Epithelial cell of esophagus (primary cell): ENCODE results near the gene CDK5.
"Not testable (repeated sequence)": the region's sequence is repeated elsewhere in the genome, so short reads cannot be mapped to it uniquely, and the experiment has no call there.

Experiments
- DNase-seq: peaks from one replicate; pipeline ENCODE4 v3.0.0; 2010; ENCODE audit warnings: low read depth
- H3K4me3 ChIP-seq: 2 replicates; pipeline ENCODE4 v1.5.1; 2011; ENCODE audit warnings: mild to moderate bottlenecking, low read length, control low read depth
- TF ChIP-seq, protein P1 (sequence below): IDR thresholded peaks from 2 replicates; pipeline ENCODE4 v1.5.1; 2011; ENCODE audit warnings: low read depth, mild to moderate bottlenecking, low read length, control low read depth, inconsistent platforms; ENCODE audit not compliant: insufficient read depth; ENCODE audit errors: missing control alignments

CDK5 gene

DNA sequence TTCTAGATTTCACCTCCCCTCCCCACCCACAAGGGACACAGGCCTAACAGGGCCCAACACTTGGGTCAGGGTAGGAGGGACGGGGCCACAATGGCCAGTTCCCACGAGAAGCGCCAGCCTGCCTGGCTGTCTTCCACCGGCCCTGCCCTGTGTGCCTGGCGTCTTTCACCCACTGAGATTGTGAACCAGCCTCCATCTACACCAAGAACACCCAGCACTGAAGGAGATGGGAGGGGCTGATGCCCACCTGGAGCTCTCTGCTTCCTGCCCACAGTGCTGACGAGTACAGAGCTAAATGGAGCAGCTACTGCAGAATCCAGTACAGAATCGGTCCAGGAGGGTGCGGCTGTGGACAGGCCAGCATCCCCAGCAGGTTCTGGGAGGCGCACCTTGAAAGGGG is 11.7 kb downstream of the CDK5 start:
- no peak for DNase-seq
- TF ChIP-seq, protein P1, sequence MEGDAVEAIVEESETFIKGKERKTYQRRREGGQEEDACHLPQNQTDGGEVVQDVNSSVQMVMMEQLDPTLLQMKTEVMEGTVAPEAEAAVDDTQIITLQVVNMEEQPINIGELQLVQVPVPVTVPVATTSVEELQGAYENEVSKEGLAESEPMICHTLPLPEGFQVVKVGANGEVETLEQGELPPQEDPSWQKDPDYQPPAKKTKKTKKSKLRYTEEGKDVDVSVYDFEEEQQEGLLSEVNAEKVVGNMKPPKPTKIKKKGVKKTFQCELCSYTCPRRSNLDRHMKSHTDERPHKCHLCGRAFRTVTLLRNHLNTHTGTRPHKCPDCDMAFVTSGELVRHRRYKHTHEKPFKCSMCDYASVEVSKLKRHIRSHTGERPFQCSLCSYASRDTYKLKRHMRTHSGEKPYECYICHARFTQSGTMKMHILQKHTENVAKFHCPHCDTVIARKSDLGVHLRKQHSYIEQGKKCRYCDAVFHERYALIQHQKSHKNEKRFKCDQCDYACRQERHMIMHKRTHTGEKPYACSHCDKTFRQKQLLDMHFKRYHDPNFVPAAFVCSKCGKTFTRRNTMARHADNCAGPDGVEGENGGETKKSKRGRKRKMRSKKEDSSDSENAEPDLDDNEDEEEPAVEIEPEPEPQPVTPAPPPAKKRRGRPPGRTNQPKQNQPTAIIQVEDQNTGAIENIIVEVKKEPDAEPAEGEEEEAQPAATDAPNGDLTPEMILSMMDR = no peak
- H3K4me3 ChIP-seq = no peak overlapping the region

DNA sequence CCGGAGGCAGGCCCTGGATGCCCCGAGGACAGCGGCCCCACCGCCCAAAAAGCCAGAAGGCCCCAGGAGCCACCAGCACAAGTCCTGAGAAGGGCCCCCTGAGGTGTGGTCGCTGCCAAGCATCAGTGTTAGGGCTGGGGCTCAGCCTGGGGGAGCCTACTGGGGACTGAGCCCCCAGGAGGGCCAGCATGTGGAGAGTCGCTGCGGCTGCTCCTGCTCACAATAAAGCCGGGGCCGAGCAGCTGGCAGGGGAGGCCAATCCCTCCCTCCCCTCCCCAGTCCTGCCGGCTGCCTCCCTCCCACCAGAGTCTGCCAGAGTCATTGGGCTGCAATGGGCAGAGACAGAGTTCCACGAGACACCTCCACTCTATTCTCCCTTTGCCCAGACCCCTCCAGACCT is 12.4 kb downstream of the CDK5 start:
- TF ChIP-seq, protein P1 = no peak
- H3K4me3 ChIP-seq = no peak overlapping the region
- DNase-seq = no peak

DNA sequence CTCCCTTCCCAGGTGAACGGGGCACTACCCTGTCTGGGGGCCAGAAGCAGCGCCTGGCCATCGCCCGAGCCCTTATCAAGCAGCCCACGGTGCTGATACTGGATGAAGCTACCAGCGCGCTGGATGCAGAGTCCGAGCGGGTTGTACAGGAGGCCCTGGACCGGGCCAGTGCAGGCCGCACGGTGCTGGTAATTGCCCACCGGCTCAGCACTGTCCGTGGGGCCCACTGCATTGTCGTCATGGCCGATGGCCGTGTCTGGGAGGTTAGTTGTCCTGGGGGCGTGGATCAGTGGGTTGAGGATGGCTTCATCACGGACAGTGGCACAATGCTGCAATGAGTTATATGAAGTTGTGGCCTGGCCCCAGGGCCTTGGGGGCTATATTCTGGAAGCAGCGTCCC is 13.7 kb downstream of the CDK5 start:
- no peak for DNase-seq
- TF ChIP-seq, protein P1 = no peak
- no peak overlapping the region for H3K4me3 ChIP-seq

DNA sequence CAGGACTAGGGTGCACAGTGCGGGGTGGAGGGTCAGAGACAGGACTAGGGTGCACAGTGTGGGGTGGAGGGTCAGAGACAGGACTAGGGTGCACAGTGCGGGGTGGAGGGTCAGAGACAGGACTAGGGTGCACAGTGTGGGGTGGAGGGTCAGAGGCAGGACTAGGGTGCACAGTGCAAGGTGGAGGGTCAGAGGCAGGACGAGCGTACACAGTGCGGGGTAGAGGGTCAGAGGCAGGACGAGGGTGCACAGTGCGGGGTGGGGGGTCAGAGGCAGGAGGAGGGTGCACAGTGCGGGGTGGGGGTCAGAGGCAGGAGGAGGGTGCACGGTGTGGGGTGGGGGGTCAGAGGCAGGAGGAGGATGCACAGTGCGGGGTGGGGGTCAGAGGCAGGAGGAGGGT is 14.2 kb downstream of the CDK5 start:
- DNase-seq, H3K4me3 ChIP-seq: not testable (repeated sequence)

DNA sequence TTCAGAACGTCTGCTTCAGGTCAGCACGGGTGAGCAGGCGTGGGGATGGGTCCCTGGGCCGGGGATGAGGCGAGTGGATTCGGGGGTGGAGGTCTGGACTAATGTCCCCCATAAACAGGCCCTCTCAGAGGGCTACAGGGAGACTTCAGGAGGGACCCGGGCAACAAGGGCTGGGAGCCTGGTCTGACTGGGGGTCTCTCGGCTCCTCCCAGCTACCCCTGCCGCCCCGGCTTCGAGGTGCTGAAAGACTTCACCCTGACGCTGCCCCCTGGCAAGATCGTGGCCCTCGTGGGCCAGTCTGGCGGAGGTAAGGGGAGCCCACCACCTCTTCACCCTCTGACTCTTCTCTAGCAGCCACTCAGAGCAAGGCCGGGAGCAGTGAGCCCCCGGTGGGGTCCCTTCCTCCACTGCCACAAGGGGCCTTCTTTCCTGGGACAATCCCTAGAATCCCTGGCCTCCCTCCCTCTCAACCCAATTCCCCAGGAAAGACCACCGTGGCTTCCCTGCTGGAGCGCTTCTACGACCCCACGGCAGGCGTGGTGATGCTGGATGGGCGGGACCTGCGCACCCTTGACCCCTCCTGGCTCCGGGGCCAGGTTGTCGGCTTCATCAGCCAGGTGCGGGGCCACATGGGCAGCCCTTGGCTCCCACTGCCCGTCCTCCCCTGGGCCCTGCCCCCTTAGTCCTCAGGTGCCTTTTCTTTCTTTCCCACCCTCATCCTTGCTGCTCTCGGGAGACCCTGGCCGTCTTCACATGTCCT is 16.9 kb downstream of the CDK5 start:
- DNase-seq = no peak
- H3K4me3 ChIP-seq = no peak overlapping the region
- TF ChIP-seq, protein P1 = no peak

DNA sequence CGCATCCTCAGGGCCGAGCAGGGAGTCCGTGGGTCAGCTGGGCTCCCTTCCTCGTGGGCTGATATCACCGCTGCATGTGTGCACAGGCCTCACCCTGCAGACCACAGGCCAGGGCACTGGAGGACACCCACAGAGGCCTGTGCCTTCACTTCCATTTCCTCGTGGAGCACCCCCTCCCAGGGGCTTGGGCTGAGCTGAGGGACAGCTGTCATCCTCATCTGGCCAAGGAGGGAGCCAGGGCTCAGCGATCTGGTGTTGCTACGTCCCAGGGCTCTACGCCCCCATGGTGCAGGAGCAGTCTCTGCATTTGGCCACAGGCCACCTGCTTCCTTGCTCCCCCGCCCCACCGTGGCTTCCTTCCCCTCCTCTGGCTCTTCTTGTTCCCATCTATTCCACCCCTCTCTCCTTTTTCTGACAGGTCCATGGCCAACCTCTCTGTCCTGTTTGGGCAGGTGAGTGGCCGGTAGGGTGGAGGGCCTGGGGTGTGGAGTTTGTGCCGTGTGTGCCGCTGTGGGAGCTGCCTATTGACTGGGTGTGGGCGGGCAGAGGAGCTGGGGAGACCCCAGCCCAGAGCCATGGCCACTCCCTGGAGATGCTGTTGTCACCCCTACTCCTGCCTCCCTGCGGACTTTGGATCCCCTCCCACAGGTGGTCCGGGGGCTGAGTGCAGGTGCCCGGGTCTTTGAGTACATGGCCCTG is 17.7 kb downstream of the CDK5 start:
- TF ChIP-seq, protein P1 = no peak
- no peak overlapping the region for H3K4me3 ChIP-seq
- no peak for DNase-seq

DNA sequence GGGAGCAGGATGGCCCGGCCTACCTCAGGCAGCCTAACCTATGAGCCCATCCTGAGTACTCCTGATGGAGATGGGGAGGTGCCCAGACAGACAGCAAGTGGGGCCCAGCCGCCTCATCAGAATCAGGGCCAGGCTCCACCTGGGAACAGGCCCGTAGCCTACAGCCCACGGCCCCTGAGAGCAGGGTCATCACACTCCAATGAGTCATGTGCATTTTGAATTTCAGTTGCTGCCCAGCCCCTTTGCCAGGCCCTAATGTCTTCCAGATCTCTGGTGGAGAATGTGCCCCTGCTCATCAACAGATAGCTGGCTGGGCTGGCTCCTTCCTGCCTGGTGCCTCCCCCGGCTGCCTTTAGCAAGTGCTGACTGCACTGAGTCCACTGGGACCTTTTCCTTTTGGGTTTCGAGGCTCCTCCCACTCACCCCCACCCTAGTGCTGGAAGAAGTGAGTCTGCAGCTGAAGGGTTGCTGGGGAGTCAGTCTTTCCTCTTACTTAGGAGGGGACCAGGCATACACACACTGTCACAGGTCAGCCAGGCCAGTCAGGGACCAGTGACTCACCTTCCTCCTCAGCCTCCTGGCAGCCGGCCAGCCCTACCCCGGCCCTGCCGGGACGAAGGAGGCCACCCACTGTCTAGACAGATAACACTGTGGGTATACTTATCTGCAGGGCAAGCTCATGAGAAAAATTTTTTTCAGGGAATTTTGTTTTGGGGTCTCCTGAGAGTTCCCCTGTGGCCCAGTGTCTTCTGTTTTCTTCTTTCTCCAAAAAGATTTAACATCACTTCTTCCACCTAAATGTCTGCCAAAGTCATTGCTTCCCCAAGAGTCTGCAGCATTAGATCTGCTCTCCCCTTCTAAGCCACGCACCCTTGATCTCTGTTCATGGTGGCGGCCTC is 18.5 kb downstream of the CDK5 start:
- DNase-seq = peak; percentile 65
- no peak overlapping the region for H3K4me3 ChIP-seq
- TF ChIP-seq, protein P1 = no peak
